C4-2B (cell line): ENCODE measurements around the gene AUH.

Experiments used
- CTCF ChIP-seq: fragments of 450-650 bp; conservative IDR thresholded peaks from 2 replicates; pipeline ENCODE4 v1.5.1; 2017; ENCODE audit warnings: mild to moderate bottlenecking
- ZFX ChIP-seq: fragments of 450-650 bp; IDR thresholded peaks from 2 replicates; pipeline ENCODE4 v1.6.1; 2017

- TF ChIP-seq CTCF (no peak), ZFX (no peak)
These were observed 14.5 kb upstream of the AUH start for GRCh38 chr9:91376239-91376638.
